ENCODE data around the gene DLG2. TPM values are rescaled to one million over a fixed set of nuclear protein-coding genes. Genes with fewer than 3 reads are reported as not detected.

The DLG2 gene
- total RNA-seq, 3 donors from 2014 or later, result 4.3 to 12.3 (median 6.9) TPM

GRCh38 chr11:83409476-83409875 is 2217.7 kb downstream of the DLG2 start:
- DNase-seq (ENCODE audit: low spot score in 2 of 2), result no peak
- TF ChIP-seq CTCF (IDR thresholded peaks at IDR 0.05) (no peak), POLR2A (IDR thresholded peaks at IDR 0.05) (no peak), POLR2AphosphoS5 (IDR thresholded peaks at IDR 0.05) (no peak)
- H3K36me3 ChIP-seq, result no peaks in the 10 kb centered on the region
- H3K4me1 ChIP-seq, result no peaks in the 10 kb centered on the region
- H3K9me3 ChIP-seq, result no peaks in the 10 kb centered on the region
- H3K27ac ChIP-seq, result no peak overlapping the region
- no peaks in the 10 kb centered on the region for H3K27me3 ChIP-seq
- intact Hi-C loops (cut with DNase I; ENCODE audit: low total_unique reads), result no loop called here
- H3K4me3 ChIP-seq, result no peak overlapping the region

- Histone ChIP-seq H3K27me3 (no peaks in the 10 kb centered on the region), H3K36me3 (no peaks in the 10 kb centered on the region), H3K9me3 (no peaks in the 10 kb centered on the region), H3K4me1 (no peaks in the 10 kb centered on the region), H3K27ac (no peak overlapping the region), H3K4me3 (no peak overlapping the region)
- no peak for TF ChIP-seq CTCF (IDR thresholded peaks at IDR 0.05)
- no peak for TF ChIP-seq POLR2AphosphoS5 (IDR thresholded peaks at IDR 0.05)
- no peak for TF ChIP-seq POLR2A (IDR thresholded peaks at IDR 0.05)
- DNase-seq (ENCODE audit: low spot score in 2 of 2), result no peak
- intact Hi-C loops (cut with DNase I; ENCODE audit: low total_unique reads), result no loop called here
These were observed 2218.2 kb downstream of the DLG2 start for GRCh38 chr11:83408946-83409345.

Other genes starting within 250 kb of the DLG2 start
- gene TMEM126B, start 1.2 kb upstream of the DLG2 start, total RNA-seq, result 10 to 100 TPM; 41.1 to 50.5 (median 47.0) TPM
- 10 to 100 TPM; 18.6 to 33.9 (median 23.9) TPM for gene TMEM126A, start 20.6 kb upstream of the DLG2 start, total RNA-seq
- gene CREBZF, start 37.8 kb upstream of the DLG2 start, total RNA-seq, result 100 to 1,000 TPM in 2 of 3 donors, 10 to 100 TPM in 1; 49.6 to 120 (median 107) TPM
- 1 to 10 TPM; 1.6 to 2.6 (median 2.6) TPM for gene CCDC89, start 58.9 kb upstream of the DLG2 start, total RNA-seq
- 100 to 1,000 TPM in 2 of 3 donors, 10 to 100 TPM in 1; 10.1 to 189 (median 120) TPM for gene SYTL2, start 183.8 kb upstream of the DLG2 start, total RNA-seq
- under 1 TPM in 1 of 3 donors, not detected in 2; 0.33 TPM for gene CCDC83, start 228.0 kb upstream of the DLG2 start, total RNA-seq